Measurements from ENCODE around the gene PBX2.
"Not testable (repeated sequence)": the region's sequence is repeated elsewhere in the genome, so short reads cannot be mapped to it uniquely, and the experiment has no call there.

PBX2 gene

DNA sequence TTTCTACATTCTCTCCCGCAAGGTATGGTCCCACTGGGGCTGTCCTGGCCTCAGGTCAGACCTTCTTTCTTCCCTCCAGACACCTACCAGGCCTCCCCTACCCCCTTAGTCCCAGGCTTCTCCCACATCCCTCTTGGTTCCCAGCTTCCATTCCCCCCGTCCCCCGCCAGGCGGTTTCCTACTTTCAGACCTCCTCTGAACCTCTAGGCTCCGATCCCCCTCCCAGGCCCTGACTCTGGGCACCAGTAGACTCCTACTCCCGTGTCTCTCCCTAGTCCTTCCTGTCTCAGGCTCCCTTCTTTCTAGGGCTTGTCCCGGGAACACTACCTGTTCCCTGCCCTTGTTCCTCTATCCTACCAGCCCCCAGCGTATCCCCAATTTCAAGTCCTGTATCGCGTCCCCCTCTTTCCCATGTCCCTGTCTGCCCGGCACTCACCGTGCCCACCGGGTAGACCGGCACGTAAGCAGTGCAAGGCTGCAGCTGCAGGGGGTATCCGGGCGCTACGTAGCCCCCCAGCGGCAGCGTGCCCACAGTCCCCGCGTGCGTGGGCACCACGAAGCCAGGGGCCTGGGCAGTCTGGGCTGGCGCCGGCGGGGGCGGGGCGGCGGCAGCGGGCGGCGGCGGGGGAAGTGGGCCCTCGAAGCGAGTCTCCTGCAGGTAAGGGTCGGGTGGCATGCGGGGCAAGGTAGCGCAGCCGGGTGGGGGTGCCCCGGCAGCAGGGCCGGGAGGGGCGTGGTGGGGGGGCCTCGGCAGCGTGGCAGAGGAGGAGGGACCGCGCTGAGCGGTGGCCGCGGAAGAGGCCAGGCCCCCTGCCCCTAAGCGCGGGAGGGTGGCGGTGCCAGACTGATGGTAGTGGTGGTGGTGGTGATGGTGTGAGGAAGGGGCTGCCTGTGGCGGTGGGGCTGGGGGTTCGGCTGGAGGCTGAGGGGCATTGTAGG is 39.8 kb downstream of the PBX2 start:
- DNase-seq (ENCODE audit: low read depth, low spot score) = no peak

DNA sequence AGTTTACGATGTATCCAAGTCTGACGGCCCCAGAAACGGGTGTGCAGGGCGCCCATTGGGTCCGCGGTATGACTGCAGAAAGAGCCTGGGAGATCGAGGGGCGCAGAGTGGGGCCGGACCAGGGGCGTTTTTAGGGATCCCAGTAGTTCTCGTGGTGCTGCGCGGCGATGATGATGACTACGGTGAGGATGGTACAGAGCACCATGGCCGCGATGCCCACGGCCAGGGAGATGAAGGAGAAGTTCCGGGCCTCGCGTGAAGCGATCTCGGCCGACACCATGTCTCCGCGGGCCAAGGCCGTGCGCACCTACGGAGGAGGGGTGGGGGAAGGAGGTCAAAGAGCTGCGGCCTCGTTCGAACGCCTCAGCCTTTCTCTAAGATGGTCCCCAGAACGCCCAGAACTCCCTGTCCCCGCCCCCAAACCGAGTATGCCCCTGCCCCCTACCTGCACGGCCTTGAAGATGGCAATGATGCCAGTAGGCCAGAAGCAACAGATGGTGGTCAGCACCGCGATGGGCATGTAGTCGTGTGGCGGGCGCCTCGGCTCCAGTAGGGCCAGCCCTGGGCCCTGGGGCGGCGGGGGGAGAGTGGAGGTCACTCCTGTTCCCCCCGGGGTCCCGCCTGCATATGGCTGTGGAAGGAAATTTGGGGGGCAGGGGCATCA is 40.8 kb downstream of the PBX2 start:
- no peak for DNase-seq (ENCODE audit: low read depth, low spot score)

DNA sequence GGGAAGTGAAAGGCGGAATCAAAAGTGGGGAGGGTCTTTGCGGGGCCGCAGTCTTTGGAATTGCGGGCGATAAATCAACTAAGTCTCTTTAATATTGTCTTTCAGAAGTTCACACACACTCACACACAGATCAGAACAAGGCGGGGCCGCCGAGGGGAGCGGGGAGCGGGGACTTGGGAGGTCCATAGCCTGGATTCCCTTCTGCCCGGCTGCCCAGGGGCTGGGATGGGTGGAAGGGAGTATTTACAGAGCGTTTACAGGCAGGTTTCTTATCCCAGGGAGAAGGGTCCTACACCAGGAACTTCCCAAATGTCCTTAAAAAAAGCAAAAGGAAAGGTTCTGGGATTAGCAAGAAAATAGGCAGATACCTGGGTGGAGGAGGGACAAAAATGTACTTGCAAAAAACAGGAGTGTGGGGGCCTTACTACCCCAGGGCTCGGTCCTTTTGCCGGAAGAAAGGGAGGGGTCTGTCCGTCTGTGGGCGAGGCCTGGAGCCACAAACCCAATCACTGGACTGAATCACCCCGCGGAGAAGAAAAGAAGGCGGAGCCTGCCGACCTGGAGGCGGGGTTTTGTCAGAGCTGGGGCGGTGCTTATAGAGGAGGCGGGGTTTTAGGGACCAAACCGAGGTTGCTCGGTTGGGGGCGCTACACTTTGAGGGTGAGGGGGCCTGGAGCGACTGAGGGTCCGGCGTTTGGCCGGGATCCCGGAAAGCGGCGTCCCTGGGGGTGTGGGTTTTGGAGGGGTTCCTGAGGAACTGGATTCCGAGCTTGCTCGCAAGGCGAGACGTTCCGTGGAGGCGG is 41.5 kb downstream of the PBX2 start:
- DNase-seq (ENCODE audit: low read depth, low spot score) = peak; percentile 43

DNA sequence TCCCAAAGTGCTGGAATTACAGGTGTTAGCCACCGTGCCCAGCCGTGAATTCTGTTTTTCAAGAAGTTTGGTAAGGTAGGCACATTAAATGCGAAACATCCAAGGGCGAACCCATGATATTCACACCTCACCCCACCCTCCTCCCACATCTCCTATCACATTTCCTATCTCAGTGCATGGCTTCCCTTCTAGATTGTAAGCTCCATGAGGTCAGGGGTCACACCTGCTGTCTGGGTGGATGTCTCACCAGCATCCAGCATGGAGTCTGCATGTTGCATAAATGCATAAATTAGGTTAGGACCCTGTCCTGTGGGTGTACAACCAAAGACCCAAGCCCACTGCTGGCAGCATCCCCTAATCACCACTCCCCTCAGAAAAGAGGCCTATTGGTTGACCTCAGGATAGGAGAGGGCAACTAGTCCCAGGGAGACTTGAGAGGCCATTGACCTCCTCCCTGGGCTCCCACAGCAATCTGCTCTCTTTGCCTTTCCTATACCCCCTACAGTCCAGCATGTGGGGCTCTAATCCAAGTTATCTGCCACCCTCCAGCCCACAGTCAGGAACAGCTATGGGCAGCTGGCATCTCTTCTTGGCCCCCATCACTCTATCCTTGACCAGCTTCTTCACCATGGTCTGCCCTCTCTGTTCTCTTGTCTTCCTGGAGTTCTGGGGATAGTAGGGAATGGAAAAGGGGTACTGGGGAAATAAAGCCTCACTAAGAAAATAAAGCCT is 42.4 kb downstream of the PBX2 start:
- DNase-seq (ENCODE audit: low read depth, low spot score) = no peak

DNA sequence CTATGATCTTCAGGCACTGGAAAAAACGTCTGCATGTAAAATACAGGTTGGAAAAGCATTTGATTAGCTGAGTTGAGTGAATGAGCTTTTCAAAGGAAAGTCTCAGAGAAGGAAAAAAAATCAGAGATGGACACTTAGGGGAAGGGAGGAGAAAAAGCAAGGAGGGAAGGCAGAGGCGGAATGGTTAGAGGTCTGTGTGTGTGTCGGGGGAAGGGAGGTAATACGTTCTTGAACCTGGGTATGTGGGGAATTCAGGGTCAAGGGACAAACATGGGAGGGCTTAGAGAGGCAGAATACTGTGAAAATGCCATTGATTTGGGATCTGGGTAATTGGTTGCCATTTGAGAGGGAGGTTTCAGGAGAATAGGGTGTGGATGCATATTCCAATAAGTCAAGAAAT is 43.3 kb downstream of the PBX2 start:
- DNase-seq (ENCODE audit: low read depth, low spot score) = no peak

DNA sequence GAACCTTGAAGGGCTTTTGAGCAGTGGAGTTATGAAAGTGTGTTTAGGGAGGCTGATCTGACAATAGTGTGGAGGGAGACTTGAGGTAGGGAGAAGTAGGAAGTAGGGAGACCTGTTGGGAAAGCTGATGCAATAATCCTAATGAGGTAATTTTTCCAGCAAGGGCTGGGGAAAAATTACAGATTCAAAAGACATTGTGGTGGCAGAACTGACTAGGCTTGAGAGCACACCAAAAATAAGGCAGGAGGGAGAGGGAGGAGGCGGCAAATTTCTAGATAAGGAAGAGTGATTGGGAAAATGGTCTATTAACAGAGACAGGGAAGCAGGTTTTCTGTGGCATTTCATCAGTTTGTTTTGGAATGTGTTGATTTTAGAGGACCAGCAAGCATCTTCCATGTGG is 43.7 kb downstream of the PBX2 start:
- no peak for DNase-seq (ENCODE audit: low read depth, low spot score)

DNA sequence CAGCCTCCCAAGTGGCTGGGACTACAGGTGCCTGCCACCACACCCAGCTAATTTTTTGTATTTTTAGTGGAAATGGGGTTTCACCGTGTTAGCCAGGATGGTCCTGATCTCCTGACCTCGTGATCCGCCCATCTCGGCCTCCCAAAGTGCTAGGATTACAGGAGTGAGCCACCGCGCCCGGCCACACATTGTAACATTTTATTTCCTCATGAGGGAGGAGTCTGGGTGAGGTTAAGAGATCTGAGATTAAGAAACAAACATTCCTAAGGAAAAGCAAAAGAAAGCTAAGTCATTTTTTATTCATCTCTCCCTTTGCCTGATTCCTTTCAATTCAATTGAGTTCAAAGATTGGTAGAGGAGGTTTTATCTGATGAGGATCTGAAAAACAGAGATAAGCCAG is 45.8 kb downstream of the PBX2 start:
- not testable (repeated sequence) for DNase-seq (ENCODE audit: low read depth, low spot score)

- no peak for DNase-seq (ENCODE audit: low read depth, low spot score)
Measured at GRCh38 chr6:32140420-32141046, 49.5 kb downstream of the PBX2 start.

DNA sequence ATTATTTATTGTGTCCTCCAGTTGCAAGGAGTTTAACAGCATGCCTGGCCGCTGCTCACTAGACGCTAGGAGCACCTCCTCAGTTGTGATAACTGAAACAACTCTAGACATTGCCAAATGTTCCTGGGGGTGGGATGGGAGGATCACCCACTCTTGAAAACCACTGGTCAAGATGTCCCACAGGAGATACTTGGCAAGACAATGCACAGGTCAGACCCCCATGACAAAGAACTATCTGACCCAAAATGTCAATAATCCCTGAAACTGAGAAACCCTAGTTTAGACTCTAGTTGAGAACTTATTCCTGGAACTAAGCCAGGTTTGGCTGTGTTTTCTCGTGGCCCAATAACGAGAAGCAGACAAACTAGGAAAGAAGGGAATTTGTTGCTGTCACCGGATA is 50.4 kb downstream of the PBX2 start:
- no peak for DNase-seq (ENCODE audit: low read depth, low spot score)

- no peak for DNase-seq (ENCODE audit: low read depth, low spot score)
Measured at GRCh38 chr6:32137454-32137853, 52.5 kb downstream of the PBX2 start.

Data from activated naive CD8-positive, alpha-beta T cell treated with anti-CD3 and anti-CD28 coated beads, Interleukin-2, amount 50 U/mL, for 16 hours (primary cell).